Erythroblast (primary cell): ENCODE results near the gene MAD2L2.

ENCODE experiments used
- GATA1 ChIP-seq: IDR thresholded peaks from 2 replicates; pipeline ENCODE4 v1.6.1; 2011; ENCODE audit warnings: low read depth, mild to moderate bottlenecking, control low read depth, low read length, moderate library complexity
- POLR2A ChIP-seq: IDR thresholded peaks from 2 replicates; pipeline ENCODE4 v1.6.1; 2011; ENCODE audit warnings: mild to moderate bottlenecking, low read length

DNA sequence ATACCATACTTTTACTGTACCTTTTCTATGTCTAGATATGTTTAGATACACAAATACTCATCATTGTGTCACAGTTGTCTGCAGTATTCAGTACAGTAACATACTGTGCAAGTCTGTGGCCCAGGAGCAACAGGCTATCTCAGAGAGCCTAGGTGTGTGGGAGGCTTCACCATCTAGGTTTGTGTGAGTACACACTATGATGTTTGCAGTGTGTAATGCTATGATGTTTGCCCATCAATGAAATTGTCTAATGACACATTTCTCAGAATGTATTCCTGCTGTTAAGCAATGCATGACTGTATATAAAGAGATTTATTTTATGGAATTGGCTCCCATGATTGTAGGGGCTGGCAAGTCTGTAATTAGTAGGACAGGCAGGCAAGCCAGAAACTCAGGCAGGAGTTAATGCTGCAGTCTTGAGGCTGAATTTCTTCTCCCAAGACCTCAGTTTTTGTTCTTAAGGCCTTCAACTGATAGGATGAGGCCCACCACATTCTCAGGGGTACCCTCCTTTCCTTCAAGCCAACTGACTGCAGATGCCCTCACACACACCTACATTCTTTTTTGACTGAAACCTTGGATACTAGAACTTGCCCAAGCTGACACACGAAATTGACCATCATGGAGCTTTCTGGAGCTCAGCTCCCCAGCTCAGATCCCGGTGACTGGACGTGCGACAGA lies 47.3 kb upstream of the MAD2L2 start:
- TF ChIP-seq POLR2A (no peak), GATA1 (no peak)
